Measurements from ENCODE around the gene KRTAP1-1. TPM values are rescaled to one million over a fixed set of nuclear protein-coding genes. Genes with fewer than 3 reads are reported as not detected.

The KRTAP1-1 gene
- polyA plus RNA-seq, 2 of the 4 experiments (the other 2 are of a cell fraction), result not detected

- POLR2A ChIA-PET, result no interaction called here
- Histone ChIP-seq H3K9me3 (no peaks in the 10 kb centered on the region), H3K4me2 (no peak overlapping the region), H3K4me1 (peaks cover 11% of the 10 kb centered on the region), H3K4me3 (no peak overlapping the region), H3K27ac (no peak overlapping the region)
- CTCF ChIA-PET, result no interaction called here
- 85% methylated on average over 4 of the region's 4 CpGs for WGBS (ENCODE audit: missing lambda C conversion rate)
- ATAC-seq (no peak), DNase-seq (ENCODE audit: low read depth in 1 of 2, low spot score in 1 of 2) (no peak), FAIRE-seq (no peak)
- no peak for TF ChIP-seq TFCP2L1 (CRISPR knock-in tag; IDR thresholded peaks at IDR 0.05)
Observed at GRCh38 chr17:41054025-41054424, 12.8 kb upstream of the KRTAP1-1 start.

GRCh38 chr17:41052566-41052965 lies 11.3 kb upstream of the KRTAP1-1 start:
- DNase-seq (ENCODE audit: low read depth in 1 of 2, low spot score in 1 of 2) (no peak), ATAC-seq (no peak), FAIRE-seq (peak; percentile 68)
- peaks cover 10% of the 10 kb centered on the region; the same call in 1 of the 3 replicates for H3K4me1 ChIP-seq
- no peak overlapping the region for H3K4me3 ChIP-seq
- H3K27ac ChIP-seq, result no peak overlapping the region
- CTCF ChIA-PET, result interaction anchor here (1.2 kb wide), 1 partner anchor 13 kb away, joined by 3 read pairs; no protein-coding TSS in a partner anchor
- POLR2A ChIA-PET, result no interaction called here
- no peaks in the 10 kb centered on the region for H3K9me3 ChIP-seq
- no peak for TF ChIP-seq HES2 (IDR thresholded peaks at IDR 0.05)
- TF ChIP-seq TFCP2L1 (CRISPR knock-in tag; IDR thresholded peaks at IDR 0.05), result no peak
- no peak for TF ChIP-seq RARB (CRISPR knock-in tag; IDR thresholded peaks at IDR 0.05)
- no peak overlapping the region for H3K4me2 ChIP-seq

GRCh38 chr17:41049110-41049509 lies 7.9 kb upstream of the KRTAP1-1 start:
- POLR2A ChIA-PET, result no interaction called here
- DNase-seq (ENCODE audit: low read depth in 1 of 2, low spot score in 1 of 2), result peak in 1 of 2 experiments; percentile 19
- H3K27ac ChIP-seq, result no peak overlapping the region
- no peak overlapping the region for H3K4me3 ChIP-seq
- CTCF ChIA-PET, result interaction anchor here (1.4 kb wide), 1 partner anchor 9 kb away, joined by 3 read pairs; no protein-coding TSS in a partner anchor
- TF ChIP-seq MAFK (IDR thresholded peaks at IDR 0.05; ENCODE audit: partially characterized antibody) (no peak), REST (IDR thresholded peaks at IDR 0.05) (no peak), FOXS1 (CRISPR knock-in tag; IDR thresholded peaks at IDR 0.05) (no peak), NR3C1 (IDR thresholded peaks at IDR 0.05) (no peak), POLR2A (IDR thresholded peaks at IDR 0.05; ENCODE audit: low read length) (no peak), HOXB5 (CRISPR knock-in tag; IDR thresholded peaks at IDR 0.05) (no peak), ELK1 (IDR thresholded peaks at IDR 0.05; ENCODE audit: low read depth, low read length) (no peak), TFCP2L1 (CRISPR knock-in tag; IDR thresholded peaks at IDR 0.05) (no peak), EP300 (IDR thresholded peaks at IDR 0.05) (no peak), CHD2 (IDR thresholded peaks at IDR 0.05; ENCODE audit: low read length, partially characterized antibody) (no peak), NPAS2 (CRISPR knock-in tag; IDR thresholded peaks at IDR 0.05; ENCODE audit: borderline replicate concordance) (no peak), CEBPB (IDR thresholded peaks at IDR 0.05) (no peak), BHLHE40 (IDR thresholded peaks at IDR 0.05; ENCODE audit: low read depth, low read length) (no peak), HEYL (CRISPR knock-in tag; IDR thresholded peaks at IDR 0.05) (no peak), HOXA7 (CRISPR knock-in tag; IDR thresholded peaks at IDR 0.05) (no peak), CBX2 (IDR thresholded peaks at IDR 0.05; ENCODE audit: borderline replicate concordance, low read depth) (no peak), SMC3 (IDR thresholded peaks at IDR 0.05) (no peak), JUNB (IDR thresholded peaks at IDR 0.05) (no peak)
- H3K4me1 ChIP-seq, result peaks cover 10% of the 10 kb centered on the region; the same call in 1 of the 3 replicates
- WGBS (ENCODE audit: missing lambda C conversion rate), result 8% methylated on average over 2 of the region's 2 CpGs
- H3K9me3 ChIP-seq, result no peaks in the 10 kb centered on the region
- no peak; a peak in 1 of 6 replicates for ATAC-seq
- FAIRE-seq, result peak; percentile 78
- H3K4me2 ChIP-seq, result peak overlapping the region; percentile 4; the same call in 2 of the 3 replicates

All from A549 (cell line).